ENCODE results near the gene SFTPA2.
"Not testable (repeated sequence)": the region's sequence is repeated elsewhere in the genome, so short reads cannot be mapped to it uniquely, and the experiment has no call there.

Gene SFTPA2

GRCh38 chr10:79560160-79560709 is at the start of gene SFTPA2:
TSS of gene SFTPA2 (minus strand) at chr10:79560407. CDS start at chr10:79559483, 924 bp downstream.
- DNase-seq, result no peak

GRCh38 chr10:79608505-79609375 is 48.5 kb upstream of the SFTPA2 start:
- no peak for DNase-seq

GRCh38 chr10:79605308-79605707 is 45.1 kb upstream of the SFTPA2 start:
- no peak for DNase-seq

- no peak for DNase-seq
Observed at GRCh38 chr10:79604294-79604693, 44.1 kb upstream of the SFTPA2 start.

GRCh38 chr10:79602953-79603352 is 42.7 kb upstream of the SFTPA2 start:
- no peak for DNase-seq

- no peak for DNase-seq
Observed at GRCh38 chr10:79601939-79602338, 41.7 kb upstream of the SFTPA2 start.

GRCh38 chr10:79599644-79600043 is 39.4 kb upstream of the SFTPA2 start:
- not testable (repeated sequence) for DNase-seq

GRCh38 chr10:79595510-79595909 is 35.3 kb upstream of the SFTPA2 start:
- DNase-seq, result no peak

- DNase-seq, result not testable (repeated sequence)
Observed at GRCh38 chr10:79594565-79594964, 34.4 kb upstream of the SFTPA2 start.

GRCh38 chr10:79593377-79593776 is 33.2 kb upstream of the SFTPA2 start:
- DNase-seq, result no peak

GRCh38 chr10:79588800-79589199 is 28.6 kb upstream of the SFTPA2 start:
- no peak for DNase-seq

- DNase-seq, result no peak
Observed at GRCh38 chr10:79586933-79587332, 26.7 kb upstream of the SFTPA2 start.

GRCh38 chr10:79585870-79586527 is 25.8 kb upstream of the SFTPA2 start:
- no peak for DNase-seq

- DNase-seq, result no peak
Observed at GRCh38 chr10:79583488-79584024, 23.3 kb upstream of the SFTPA2 start.

- not testable (repeated sequence) for DNase-seq
Observed at GRCh38 chr10:79582954-79583353, 22.7 kb upstream of the SFTPA2 start.

- DNase-seq, result peak; percentile 71
Observed at GRCh38 chr10:79582096-79582495, 21.9 kb upstream of the SFTPA2 start.

- DNase-seq, result no peak
Observed at GRCh38 chr10:79581044-79581443, 20.8 kb upstream of the SFTPA2 start.

GRCh38 chr10:79579361-79579760 is 19.2 kb upstream of the SFTPA2 start:
- no peak for DNase-seq

GRCh38 chr10:79570624-79571023 is 10.4 kb upstream of the SFTPA2 start:
- not testable (repeated sequence) for DNase-seq

GRCh38 chr10:79563426-79563825 is 3.2 kb upstream of the SFTPA2 start:
- no peak for DNase-seq

GRCh38 chr10:79562135-79562756 is 2.0 kb upstream of the SFTPA2 start:
- DNase-seq, result no peak

- no peak for DNase-seq
Observed at GRCh38 chr10:79561257-79561656, 1.1 kb upstream of the SFTPA2 start.

GRCh38 chr10:79559726-79560125 is 481 bp downstream of the SFTPA2 start:
- no peak for DNase-seq

Data from NCI-H524 treated with DMSO at 0.1 percent for 48 hours (cell line).